GM21528 (cell line): ENCODE data around the gene DLL4.

Experiments
- ATAC-seq: cut with Tn5 transposase; IDR thresholded peaks from one replicate; pipeline ENCODE4 v1.9.1; 2021; ENCODE audit warnings: mild to moderate bottlenecking, moderate library complexity; ENCODE audit not compliant: unreplicated experiment, low FRiP score

Gene DLL4

DNA sequence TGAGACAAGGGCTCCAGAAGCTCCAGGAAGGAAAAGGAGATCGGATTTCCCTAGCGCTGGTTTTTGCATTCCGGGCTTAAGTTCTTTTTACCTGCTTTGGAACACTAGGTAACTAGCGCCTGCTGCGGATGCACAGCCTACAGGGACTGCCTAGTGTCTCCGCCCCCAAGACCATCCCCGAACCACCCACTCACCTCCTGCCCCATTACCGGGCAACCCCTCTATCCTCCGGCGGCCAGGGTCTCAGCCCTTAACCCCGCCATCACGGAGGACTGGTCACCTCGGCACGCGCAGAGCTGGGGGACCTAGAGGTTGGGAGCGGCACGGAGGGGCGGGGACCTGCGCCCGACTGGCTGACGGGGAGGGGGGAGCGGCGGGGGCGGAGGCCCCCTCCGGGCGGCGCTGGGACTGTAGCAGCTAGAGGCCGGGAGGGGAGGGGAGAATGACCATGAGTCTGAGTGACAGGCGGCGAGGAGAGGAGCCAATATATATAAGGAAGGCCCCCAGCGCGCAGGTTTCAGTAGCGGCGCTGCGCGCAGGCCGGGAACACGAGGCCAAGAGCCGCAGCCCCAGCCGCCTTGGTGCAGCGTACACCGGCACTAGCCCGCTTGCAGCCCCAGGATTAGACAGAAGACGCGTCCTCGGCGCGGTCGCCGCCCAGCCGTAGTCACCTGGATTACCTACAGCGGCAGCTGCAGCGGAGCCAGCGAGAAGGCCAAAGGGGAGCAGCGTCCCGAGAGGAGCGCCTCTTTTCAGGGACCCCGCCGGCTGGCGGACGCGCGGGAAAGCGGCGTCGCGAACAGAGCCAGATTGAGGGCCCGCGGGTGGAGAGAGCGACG lies at the start of gene DLL4:
Gene DLL4, plus strand, starts transcription at position 520 of the 839 bp plus-strand sequence. CDS start 329 bp downstream, outside the sequence.
- ATAC-seq, result no peak

DNA sequence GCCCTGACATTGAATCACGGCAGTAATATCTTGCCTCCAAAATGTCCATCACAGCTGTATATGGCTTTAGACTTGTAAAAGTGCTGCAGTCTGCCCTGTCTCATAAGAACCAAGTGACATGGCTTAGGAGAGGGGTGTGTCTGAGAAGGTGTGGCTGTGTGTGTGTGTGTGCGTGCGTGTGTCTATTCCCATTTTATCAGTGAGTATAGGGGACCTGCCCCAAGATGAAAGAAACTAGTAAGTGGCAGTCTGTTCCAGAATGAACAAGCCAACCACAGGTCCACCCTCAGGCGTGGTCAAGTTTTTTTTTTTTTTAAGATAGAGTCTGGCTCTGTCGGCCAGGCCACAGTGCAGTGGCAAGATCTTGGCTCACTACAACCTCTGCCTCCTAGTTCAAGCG lies 49.5 kb upstream of the DLL4 start:
- no peak for ATAC-seq

DNA sequence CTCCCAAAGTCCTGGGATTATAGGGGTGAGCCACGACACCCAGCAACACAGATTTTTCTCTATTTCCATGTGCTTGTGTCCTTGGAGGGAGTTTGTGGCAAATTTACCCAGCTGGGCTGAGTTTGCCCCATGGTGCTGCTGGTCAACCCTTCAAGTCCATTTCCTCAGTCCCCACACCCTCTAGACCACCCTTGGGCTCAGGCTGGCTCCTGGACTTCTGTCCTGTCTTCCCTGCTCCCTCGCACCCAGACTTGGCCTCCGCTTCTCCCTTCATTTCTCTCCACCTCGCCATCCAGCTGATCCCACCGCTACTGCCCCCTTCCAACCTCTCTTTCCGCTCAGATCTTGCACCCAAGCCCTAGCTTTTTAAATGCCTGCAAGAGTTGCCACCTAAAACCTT lies 47.8 kb upstream of the DLL4 start:
- ATAC-seq, result no peak

DNA sequence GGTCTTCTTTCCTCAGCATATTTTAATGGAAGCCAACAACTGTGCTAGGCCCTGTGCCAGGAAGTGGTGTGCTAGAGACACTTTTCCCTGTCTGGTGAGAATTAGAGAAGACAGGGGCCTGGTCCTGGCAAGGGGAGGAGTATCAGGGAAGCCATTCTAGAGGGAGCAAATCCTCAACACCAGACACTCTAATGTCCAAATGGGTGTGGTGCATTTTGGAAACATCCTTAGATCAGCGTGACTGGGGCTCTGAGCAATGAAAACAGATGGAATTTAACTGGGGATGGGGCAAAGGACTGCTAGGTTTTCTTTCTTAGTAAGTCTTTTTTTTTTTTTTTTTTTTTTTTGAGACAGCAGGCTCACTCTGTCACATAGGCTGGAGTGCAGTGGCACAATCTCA lies 42.6 kb upstream of the DLL4 start:
- ATAC-seq, result no peak

DNA sequence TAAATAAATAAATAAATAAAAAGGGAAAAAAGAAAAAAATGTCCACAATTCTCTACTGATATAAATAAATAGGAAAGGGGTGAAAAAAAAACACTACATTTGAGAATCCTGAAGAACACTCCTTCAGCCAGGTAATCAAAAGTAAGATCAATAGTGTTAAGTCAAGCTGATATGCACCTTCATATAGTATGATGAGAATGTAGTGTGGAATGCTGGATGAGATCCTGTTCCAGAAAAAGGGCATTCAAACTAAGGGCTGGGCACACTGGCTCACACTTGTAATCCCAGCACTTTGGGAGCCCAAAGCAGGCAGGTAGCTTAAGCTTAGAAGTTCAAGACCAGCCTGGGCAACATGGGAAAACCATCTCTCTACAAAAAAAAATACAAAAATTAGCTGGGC lies 40.0 kb upstream of the DLL4 start:
- ATAC-seq, result no peak

DNA sequence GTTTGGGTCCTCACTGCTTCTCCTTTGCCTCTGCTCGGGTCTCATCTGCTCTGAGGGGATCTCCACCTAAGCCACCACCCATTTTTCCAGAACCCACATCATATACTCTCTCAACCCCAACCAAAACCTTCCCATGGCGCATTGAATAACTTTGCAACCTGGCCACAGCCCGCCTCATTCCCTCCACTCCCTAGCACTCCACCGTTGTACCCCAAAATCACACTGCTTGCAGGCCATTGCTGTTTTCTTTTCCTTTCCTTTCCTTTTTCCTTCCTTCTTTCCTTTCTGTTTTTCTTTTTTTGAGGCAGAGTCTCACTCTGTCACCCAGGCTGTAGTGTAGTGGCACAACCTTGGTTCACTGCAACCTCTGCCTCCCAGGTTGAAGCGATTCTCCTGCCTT lies 38.0 kb upstream of the DLL4 start:
- ATAC-seq, result no peak

DNA sequence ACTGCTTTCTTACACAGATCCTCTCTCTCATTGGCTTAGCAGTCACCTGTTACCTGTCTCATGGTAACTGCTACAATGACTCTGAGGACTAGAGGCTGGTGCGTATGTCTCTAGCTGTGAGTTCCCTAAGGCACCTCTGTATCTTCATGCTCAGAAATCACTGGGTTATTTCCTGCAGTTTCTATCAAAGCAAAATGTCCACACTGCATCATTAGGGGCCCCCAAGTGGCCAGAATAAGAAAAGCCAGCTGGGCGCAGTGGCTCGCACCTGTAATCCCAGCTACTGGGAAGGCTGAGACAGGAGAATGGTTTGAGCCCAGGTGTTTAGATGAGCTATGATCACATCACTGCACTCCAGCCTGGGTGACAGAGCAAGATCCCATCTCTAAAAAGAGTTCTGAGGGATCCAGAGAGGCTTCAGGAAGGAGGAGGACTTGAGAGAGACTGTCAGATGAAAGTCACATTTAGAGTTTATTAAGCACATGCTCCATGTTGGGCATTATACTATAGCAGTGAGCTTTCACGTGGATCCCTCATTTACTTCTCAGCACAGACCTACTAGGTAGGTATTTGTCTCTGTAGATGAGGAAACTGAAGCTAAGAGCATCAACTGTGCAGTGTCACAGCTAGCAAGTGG lies 37.2 kb upstream of the DLL4 start:
- ATAC-seq, result no peak

DNA sequence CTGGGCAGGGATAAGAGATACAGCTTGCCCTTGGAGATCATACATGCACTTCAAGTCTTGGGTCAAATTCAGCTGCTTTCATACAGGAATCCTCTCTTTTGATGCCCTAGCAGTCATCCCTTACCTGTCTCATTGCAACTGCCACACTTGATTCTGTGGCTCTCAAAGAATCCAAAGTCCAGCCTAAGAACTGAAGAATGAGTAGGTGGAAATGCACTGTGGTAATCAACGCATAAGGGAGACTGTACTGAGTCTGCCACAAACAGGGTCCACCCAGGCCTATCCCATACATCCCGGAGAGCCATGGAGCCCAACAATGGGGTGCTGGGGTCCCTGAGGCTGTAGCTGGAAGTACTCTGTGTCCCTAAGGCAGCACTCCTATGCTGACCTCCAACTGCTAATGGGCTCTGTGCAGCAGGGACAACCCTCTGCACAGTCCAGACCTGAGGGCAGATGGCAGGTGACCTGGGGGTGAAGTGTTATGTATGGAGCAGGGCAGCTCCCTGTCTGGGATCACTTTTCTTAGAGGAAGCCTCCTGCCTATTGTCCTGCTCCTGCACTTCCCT lies 36.6 kb upstream of the DLL4 start:
- no peak for ATAC-seq

DNA sequence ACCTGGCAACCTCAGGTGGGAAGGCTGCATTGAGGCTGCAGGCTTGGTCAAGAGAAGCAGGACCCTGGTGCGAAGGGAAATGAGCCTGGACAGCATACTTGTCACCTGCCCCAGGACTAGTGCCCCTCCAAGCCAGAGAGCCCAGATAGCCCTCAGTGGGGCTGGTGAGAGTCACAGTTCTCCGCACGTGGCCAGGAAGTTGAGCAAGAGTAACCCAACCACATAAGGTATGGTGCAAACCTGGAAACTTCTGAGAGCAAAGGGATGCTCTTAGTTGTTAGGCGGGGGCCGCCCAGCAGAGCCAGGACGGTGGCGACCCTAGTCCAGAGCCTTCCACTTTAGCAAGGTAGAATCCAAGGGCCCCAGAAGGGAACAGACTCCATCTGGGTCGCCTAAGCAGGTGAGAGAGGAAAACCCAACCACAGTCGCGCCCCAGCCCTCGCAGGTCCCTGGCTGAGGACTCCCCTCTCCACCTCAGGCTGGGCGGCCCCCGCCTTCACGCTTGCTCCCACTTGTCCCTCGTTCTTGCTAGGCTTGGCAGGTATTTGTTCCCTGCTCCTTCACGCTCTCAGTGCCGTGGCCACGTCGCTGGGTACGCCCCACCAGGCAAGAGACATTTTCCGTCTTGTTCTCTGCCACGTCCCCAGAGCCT lies 36.0 kb upstream of the DLL4 start:
- ATAC-seq, result no peak

DNA sequence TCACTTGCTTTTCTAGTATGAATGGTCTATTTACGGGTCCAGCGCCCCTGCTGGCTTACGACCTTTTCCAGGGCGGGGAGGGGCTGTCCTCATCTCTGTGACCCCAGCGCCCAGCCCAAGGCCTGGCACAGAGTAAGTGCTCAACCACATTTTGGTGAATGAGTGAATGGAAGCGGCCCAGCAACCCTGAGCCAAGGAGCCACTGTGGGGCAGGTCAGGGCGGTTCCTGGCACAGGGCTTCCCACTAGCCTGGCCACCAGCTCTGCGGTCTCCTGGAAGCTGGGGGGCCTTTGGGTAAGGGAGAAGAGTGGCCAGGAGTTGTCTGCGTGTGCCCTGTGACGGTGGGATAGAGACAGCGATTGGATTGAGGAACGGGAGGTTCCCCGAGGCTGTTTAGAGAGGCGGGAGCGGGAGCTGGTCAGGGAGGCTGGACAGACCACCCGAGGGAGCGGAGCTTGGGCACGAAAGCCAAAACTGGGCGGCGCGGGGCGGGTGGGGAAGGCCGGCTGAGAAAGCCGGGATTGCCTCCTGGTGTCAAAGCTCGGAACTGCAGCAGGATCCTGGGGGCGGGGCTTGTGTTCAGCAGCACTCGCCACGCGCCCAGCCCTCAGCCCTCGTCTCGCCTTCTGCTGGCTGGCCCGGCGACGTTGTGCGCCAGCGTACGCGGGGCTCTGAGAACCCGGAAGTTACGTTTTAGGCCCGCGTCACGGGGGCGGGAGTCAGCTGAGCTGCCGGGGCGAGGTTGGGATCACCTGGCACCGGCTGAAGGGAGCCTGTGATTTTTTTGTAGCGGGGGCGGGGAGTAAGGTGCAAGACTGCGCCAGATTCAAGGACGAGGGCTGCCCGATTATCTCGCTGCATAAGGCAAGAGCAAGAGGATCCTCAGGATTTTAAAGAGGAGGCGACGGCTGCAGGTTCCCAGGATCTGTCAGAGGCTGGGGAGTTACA lies 35.1 kb upstream of the DLL4 start, which contains the start of gene VPS18:
Gene VPS18, plus strand, starts transcription at position 718 of the 948 bp plus-strand sequence. CDS start 319 bp downstream, outside the sequence.
- peak; percentile 86 for ATAC-seq

DNA sequence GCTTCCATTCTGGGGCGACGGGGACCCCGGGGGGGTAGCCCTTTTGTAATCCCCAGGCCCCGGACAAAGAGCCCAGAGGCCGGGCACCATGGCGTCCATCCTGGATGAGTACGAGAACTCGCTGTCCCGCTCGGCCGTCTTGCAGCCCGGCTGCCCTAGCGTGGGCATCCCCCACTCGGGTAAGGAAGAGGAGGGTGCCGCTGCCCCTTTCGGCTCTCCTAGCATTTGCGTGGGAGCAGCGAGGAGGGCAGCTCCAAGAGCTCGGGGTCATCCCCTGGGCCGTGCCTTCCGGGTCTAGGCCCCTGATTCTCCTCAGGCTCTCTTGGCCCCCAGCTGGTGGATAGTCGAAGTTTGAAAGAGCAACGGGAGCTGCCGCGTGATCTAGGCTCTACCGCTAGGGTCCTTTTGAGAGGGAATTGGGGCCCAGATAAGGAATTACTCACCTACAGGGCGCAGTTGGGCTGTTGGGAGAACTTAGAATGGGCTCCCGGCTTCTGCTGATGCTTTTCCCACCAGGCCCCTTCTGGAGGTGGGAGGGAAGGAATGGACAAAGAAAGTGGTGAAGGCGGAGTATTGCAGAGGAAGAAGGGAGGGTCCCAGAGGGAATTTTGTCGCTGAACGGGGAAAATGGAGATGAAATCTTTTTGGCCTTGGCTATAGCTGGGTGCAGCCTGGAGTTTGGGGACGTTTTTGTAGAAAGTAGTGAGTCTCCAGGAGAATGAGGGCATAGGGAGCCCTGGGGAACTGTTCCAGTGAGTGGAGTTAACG lies 34.3 kb upstream of the DLL4 start:
- peak; percentile 23 for ATAC-seq

DNA sequence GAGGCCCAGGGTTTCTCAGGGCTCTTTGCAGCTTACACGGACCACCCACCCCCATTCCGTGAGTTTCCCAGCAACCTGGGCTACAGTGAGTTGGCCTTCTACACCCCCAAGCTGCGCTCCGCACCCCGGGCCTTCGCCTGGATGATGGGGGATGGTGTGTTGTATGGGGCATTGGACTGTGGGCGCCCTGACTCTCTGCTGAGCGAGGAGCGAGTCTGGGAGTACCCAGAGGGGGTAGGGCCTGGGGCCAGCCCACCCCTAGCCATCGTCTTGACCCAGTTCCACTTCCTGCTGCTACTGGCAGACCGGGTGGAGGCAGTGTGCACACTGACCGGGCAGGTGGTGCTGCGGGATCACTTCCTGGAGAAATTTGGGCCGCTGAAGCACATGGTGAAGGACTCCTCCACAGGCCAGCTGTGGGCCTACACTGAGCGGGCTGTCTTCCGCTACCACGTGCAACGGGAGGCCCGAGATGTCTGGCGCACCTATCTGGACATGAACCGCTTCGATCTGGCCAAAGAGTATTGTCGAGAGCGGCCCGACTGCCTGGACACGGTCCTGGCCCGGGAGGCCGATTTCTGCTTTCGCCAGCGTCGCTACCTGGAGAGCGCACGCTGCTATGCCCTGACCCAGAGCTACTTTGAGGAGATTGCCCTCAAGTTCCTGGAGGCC lies 29.5 kb upstream of the DLL4 start:
- ATAC-seq, result no peak

DNA sequence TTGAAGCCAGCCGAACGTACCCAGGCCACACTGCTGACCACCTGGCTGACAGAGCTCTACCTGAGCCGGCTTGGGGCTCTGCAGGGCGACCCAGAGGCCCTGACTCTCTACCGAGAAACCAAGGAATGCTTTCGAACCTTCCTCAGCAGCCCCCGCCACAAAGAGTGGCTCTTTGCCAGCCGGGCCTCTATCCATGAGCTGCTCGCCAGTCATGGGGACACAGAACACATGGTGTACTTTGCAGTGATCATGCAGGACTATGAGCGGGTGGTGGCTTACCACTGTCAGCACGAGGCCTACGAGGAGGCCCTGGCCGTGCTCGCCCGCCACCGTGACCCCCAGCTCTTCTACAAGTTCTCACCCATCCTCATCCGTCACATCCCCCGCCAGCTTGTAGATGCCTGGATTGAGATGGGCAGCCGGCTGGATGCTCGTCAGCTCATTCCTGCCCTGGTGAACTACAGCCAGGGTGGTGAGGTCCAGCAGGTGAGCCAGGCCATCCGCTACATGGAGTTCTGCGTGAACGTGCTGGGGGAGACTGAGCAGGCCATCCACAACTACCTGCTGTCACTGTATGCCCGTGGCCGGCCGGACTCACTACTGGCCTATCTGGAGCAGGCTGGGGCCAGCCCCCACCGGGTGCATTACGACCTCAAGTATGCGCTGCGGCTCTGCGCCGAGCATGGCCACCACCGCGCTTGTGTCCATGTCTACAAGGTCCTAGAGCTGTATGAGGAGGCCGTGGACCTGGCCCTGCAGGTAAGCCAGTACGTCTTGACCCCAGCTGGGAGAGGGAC lies 28.7 kb upstream of the DLL4 start:
- no peak for ATAC-seq

DNA sequence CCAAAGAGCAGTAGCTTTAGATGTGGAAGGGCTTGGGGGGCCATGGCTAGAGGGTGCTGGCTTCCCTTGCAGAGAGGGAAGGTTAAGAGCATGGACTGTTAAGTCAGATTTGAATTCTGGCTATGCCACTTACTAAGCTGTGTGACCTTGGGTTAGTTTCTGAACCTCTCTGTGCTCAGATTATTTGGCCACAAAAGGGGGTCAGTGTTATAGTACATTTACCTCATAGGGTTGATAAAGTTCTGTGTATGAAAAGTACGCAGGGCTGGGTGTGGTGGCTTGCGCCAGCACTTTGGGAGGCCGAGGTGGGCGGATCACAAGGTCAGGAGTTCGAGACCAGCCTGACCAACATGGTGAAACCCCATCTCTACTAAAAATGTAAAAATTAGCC lies 28.1 kb upstream of the DLL4 start:
- ATAC-seq, result no peak

DNA sequence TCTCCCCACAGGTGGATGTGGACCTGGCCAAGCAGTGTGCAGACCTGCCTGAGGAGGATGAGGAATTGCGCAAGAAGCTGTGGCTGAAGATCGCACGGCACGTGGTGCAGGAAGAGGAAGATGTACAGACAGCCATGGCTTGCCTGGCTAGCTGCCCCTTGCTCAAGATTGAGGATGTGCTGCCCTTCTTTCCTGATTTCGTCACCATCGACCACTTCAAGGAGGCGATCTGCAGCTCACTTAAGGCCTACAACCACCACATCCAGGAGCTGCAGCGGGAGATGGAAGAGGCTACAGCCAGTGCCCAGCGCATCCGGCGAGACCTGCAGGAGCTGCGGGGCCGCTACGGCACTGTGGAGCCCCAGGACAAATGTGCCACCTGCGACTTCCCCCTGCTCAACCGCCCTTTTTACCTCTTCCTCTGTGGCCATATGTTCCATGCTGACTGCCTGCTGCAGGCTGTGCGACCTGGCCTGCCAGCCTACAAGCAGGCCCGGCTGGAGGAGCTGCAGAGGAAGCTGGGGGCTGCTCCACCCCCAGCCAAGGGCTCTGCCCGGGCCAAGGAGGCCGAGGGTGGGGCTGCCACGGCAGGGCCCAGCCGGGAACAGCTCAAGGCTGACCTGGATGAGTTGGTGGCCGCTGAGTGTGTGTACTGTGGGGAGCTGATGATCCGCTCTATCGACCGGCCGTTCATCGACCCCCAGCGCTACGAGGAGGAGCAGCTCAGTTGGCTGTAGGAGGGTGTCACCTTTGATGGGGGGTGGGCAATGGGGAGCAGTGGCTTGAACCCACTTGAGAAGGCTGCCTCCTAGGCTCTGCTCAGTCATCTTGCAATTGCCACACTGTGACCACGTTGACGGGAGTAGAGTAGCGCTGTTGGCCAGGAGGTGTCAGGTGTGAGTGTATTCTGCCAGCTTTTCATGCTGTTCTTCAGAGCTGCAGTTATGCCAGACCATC lies 26.3 kb upstream of the DLL4 start:
- no peak for ATAC-seq

DNA sequence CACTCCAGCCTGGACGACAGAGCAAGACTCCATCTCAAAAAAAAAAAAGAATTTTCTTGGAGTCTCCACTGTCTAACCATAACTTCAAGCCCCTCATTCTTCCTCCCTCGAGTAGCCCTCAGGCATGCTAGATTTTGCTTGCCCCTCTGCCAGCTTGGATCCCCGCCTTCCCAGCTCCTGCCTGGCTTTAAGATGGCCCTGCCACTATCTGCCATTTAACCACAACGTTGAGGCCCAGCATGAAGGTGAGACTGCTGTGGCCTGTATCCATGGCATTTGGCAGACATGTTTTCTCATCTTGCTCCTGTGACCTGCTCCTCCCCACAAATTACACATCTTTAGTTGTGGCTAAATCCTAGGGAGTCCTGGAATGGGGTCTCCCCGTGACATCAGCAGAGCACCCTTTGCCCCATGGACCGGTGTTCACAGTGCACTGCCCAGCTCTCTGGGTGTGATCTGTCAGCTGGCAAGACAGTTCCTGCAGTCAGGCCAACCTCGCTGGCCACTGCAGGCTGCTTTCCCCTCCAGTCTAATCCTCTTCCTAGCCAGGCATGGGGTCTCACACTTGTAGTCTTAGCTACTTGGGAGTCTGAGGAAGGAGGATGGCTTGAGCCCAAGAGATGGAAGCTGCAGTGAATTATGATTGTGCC lies 24.5 kb upstream of the DLL4 start:
- no peak for ATAC-seq
